Omental fat pad (tissue), 4 donors: ENCODE measurements around the gene OR5K2. TPM values are rescaled to one million over a fixed set of nuclear protein-coding genes. Genes with fewer than 3 reads are reported as not detected.

Source experiments
- ATAC-seq: fragments of 150-250 bp; one replicate; pipeline ENCODE4 v1.9.1; 2016; ENCODE audit warnings: mild to moderate bottlenecking, moderate library complexity; ENCODE audit not compliant: low FRiP score
- DNase-seq: peaks from one replicate; pipeline ENCODE4 v3.0.0-alpha.2; 2019; ENCODE audit warnings: low spot score
- total RNA-seq, 4 donors: library from RNA; depleted of rRNA; stranded (reverse); fragments of >200 nt; gene quantifications; one replicate each; pipeline ENCODE4 v1.1.0, GENCODE V29; 2016
- TF ChIP-seq, protein P1 (sequence below), 3 donors: fragments of 450-650 bp; IDR thresholded peaks; one replicate each; pipeline ENCODE4 v1.5.1; 2016 to 2017; ENCODE audit warnings: antibody characterized with exemption in 3 of 3, mild to moderate bottlenecking in 3 of 3, moderate library complexity in 2 of 3

Gene OR5K2
- total RNA-seq, 4 donors from 2014 or later, result not detected

DNA sequence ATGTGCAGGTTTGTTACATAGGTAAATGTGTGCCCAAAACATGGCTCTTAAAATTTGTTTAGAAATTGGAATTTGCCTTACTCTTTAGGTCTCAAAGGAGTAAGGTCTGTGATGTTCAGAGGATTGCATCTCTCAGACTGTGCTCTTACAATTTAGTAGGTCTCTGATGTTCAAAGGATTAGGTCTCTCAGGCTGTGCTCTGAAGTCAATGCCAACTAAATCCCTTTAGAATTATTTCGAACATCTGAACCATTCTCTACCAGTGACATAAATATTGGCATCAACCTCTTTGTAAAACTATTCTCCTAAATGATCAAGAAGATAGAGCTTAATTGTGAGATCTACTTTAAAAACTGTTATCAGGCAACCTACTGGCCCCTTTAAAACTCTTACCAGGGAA is 34.6 kb upstream of the OR5K2 start, which contains the start of gene OR5K1:
Gene OR5K1 (plus strand): TSS at position 301 of the 400 bp plus-strand sequence. CDS start 6,376 bp downstream, outside the sequence.
- no peak for ATAC-seq
- DNase-seq, result no peak
- TF ChIP-seq, protein P1, sequence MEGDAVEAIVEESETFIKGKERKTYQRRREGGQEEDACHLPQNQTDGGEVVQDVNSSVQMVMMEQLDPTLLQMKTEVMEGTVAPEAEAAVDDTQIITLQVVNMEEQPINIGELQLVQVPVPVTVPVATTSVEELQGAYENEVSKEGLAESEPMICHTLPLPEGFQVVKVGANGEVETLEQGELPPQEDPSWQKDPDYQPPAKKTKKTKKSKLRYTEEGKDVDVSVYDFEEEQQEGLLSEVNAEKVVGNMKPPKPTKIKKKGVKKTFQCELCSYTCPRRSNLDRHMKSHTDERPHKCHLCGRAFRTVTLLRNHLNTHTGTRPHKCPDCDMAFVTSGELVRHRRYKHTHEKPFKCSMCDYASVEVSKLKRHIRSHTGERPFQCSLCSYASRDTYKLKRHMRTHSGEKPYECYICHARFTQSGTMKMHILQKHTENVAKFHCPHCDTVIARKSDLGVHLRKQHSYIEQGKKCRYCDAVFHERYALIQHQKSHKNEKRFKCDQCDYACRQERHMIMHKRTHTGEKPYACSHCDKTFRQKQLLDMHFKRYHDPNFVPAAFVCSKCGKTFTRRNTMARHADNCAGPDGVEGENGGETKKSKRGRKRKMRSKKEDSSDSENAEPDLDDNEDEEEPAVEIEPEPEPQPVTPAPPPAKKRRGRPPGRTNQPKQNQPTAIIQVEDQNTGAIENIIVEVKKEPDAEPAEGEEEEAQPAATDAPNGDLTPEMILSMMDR (IDR thresholded peaks at IDR 0.05), result no peak

DNA sequence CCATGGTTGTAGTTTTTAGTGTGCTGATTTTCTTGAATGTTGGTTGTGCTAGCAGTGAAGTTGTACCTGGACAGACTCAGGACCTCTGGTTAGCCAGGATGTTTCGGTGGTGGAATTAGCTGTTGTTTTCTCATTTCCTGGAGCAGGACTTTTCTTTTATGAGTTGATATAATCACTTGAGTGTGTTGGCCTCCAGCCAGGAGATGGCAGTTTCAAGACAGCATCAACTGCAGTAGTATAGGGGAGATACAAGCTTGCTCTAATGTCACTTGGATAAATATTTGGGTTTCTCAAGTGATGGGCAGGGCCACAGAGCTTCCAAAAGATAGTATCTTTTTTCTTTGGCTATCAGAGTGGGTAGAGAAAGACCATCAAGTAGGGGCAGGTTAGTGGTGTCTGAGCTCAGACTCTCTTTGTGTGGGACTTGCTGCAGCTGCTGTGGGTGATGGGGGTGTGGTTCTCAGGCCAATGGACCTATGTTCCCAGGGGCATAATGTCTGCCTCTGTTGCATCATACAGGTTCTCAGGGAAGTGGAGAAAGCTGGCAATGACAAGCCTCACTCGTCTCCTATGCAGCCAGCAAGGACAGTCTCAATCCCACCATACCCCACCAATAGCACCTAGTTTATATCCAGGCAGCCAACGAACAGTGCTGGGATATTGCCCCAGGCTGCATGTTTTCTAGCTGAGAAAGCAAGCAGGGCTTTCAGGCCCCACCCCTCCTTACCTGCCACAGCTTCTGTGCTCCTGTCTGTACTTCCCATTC is 14.6 kb upstream of the OR5K2 start:
- TF ChIP-seq, protein P1 (IDR thresholded peaks at IDR 0.05), result no peak
- ATAC-seq (no peak), DNase-seq (no peak)

DNA sequence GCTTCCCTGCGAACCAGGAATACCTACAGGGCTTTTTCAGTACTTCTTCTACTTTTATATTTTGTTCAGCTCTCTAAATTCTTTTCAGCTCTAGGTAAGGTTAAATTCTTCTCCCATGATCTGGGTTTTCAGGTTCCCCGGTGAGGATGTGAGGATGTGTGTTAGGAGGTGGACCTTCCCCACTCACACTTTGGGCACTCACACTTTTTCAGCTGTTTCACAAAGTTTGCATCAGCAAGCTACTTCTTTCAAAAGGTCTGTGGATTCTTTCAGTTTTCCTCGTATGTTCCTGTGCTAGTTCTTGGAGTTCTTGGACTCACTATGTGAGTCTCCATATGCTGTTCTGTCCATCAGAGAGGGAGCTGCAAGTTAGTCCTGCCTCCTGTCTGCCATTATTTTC is 13.9 kb upstream of the OR5K2 start:
- TF ChIP-seq, protein P1 (IDR thresholded peaks at IDR 0.05), result no peak
- ATAC-seq (no peak), DNase-seq (no peak)

DNA sequence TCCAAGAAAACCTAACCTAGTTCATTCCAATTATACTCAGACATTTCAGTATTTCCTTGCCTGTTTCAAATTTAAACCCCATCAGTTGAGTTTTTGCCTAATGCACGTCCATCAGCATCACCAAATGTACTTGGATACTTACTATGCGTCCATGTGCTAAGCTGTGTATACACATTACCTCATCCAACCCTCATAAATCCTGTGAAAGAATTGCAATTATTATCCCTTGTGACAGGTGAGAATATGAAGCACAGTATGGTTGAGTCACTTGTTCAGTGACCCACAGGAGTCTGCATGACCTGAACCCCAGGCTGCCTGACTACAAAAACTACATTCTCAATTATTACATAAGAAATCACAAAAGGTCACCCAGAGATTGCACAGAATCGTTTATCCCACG is 2.5 kb downstream of the OR5K2 start:
- DNase-seq (no peak), ATAC-seq (no peak)
- TF ChIP-seq, protein P1 (IDR thresholded peaks at IDR 0.05), result no peak

DNA sequence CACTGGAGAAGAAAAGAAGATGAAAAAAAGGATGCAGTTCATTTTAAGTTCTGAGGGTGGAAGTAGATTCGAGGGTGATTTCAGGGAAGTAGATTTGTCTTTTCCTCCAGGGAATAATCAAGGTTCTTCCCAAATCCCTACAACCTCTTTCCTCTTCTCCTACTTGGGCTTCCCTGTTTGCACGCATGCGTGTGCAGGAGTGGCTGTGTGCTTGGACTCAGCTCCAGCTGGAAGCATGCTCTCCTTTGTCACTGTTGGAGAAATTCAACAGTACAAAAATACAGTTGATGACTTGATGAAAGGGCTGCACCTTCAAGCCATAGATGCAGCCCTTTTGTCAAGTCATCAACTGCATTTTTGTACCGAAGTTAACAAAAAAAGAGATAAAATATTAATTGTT is 3.8 kb downstream of the OR5K2 start:
- TF ChIP-seq, protein P1 (IDR thresholded peaks at IDR 0.05), result no peak
- DNase-seq, result no peak

DNA sequence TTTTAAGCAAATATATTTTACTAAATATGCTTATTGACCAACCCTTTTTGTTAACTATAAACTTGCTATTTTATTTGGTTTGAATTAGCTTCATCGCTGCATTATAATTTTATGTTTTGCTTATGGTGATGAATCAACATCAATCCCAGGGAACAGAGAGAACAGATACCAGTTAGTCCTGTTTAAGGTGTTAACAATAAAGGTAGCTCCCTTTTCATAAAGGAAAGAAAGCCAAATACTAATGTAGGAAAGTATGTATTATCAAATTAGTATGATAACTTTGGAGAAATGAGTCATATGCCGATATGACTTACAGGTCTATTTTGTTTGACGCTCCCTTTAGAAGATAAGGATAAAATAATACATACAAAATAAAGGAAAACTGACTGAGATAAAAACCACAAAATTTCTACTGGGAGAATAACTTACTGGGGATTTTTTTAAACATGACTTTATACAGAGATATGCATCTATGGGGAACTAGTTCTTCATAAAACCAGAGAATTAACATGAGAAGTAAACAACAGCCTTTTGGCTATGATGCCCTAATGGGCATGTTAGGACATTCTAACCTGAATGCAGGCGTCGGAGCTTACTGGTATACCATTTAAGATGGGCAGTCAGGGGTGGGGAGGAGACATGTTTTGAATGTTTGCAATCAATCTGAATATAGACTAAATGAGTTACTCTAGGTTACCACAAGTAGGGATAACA is 4.5 kb downstream of the OR5K2 start:
- TF ChIP-seq, protein P1 (IDR thresholded peaks at IDR 0.05), result no peak
- ATAC-seq (no peak), DNase-seq (no peak)

More for the DNA sequence above, 3.8 kb downstream of the OR5K2 start:
- ATAC-seq, result no peak
